A673 (cell line): ENCODE data around the gene OR52D1. TPM values are rescaled to one million over a fixed set of nuclear protein-coding genes. Genes with fewer than 3 reads are reported as not detected.

Source experiments
- BruUV-seq: library from RNA; stranded (reverse); fragments of 400-500 nt; replicated peaks from 2 replicates; lab custom pipeline; 2021; lab: Mats Ljungman, UMichigan
- CTCF ChIA-PET: fragments of 300-600 bp; sonication (Branson Sonifier 250); formaldehyde crosslinking; loops from one replicate; lab custom pipeline; 2022; ENCODE audit warnings: antibody characterized with exemption; lab: Charles Lee
- POLR2A ChIA-PET: fragments of 300-600 bp; sonication (Branson Sonifier 250); formaldehyde crosslinking; loops from one replicate; lab custom pipeline; 2022; ENCODE audit warnings: antibody characterized with exemption; ENCODE audit not compliant: low non-redundant PET; lab: Charles Lee
- DNase-seq: peaks from one replicate; pipeline ENCODE4 v3.0.0-alpha.2; 2015; ENCODE audit warnings: low spot score
- H3K27ac ChIP-seq: fragments of 200-600 bp; sonication (generic); 2 replicates; pipeline ENCODE4 v1.5.1; 2016; ENCODE audit warnings: mixed run types, low read depth, mild to moderate bottlenecking, mixed read lengths, antibody characterized with exemption, low read length; ENCODE audit not compliant: poor library complexity, severe bottlenecking
- H3K27me3 ChIP-seq: fragments of 200-600 bp; sonication (generic); replicated peaks from 2 replicates; pipeline ENCODE4 v1.6.1; 2017; ENCODE audit warnings: mixed run types, low read depth, mild to moderate bottlenecking, mixed read lengths, antibody characterized with exemption, low read length; ENCODE audit not compliant: insufficient read depth, poor library complexity
- H3K36me3 ChIP-seq: fragments of 200-600 bp; sonication (generic); 2 replicates; pipeline ENCODE4 v1.6.1; 2016; ENCODE audit warnings: mixed run types, mild to moderate bottlenecking, mixed read lengths, antibody characterized with exemption, low read length; ENCODE audit not compliant: insufficient read depth, poor library complexity, severe bottlenecking
- H3K4me1 ChIP-seq: fragments of 200-600 bp; sonication (generic); 2 replicates; pipeline ENCODE4 v1.6.1; 2017; ENCODE audit warnings: mixed run types, mild to moderate bottlenecking, mixed read lengths, antibody characterized with exemption, low read length; ENCODE audit not compliant: insufficient read depth, poor library complexity, severe bottlenecking
- H3K4me3 ChIP-seq: fragments of 200-600 bp; sonication (generic); 2 replicates; pipeline ENCODE4 v1.5.1; 2016; ENCODE audit warnings: low read depth, mixed run types, mild to moderate bottlenecking, mixed read lengths, low read length; ENCODE audit not compliant: poor library complexity, severe bottlenecking
- H3K9me3 ChIP-seq: fragments of 200-600 bp; sonication (generic); 2 replicates; pipeline ENCODE4 v1.6.1; 2016; ENCODE audit warnings: mixed run types, low read depth, mild to moderate bottlenecking, mixed read lengths, antibody characterized with exemption, low read length; ENCODE audit not compliant: poor library complexity, severe bottlenecking
- EZH2 ChIP-seq: fragments of 200-600 bp; sonication (generic); IDR thresholded peaks from 2 replicates; pipeline ENCODE4 v1.6.1; 2017; ENCODE audit warnings: borderline replicate concordance, low read depth, mild to moderate bottlenecking, mixed read lengths, antibody characterized with exemption, low read length; ENCODE audit not compliant: poor library complexity, severe bottlenecking
- intact Hi-C: fragments of 100-400 bp; cut with micrococcal nuclease; formaldehyde crosslinking; loops from one replicate; pipeline ENCODE4 v1.10.0; 2022; ENCODE audit not compliant: unreplicated experiment
- total RNA-seq: library from RNA; stranded (reverse); gene quantifications from 2 replicates; pipeline ENCODE4 v1.2.3, GENCODE V29; 2021
- TF ChIP-seq, protein P1 (sequence below): fragments of 300-800, 200-600 bp; sonication (generic); conservative IDR thresholded peaks from 2 replicates; pipeline ENCODE4 v1.5.1; 2017; ENCODE audit warnings: low read depth, mild to moderate bottlenecking, antibody characterized with exemption, low read length, moderate library complexity, mixed read lengths

The OR52D1 gene
- total RNA-seq, 1 experiment from 2014 or later = not detected

- CTCF ChIA-PET = no interaction called here
- no peaks in the 10 kb centered on the region for H3K9me3 ChIP-seq
- no peaks in the 10 kb centered on the region for H3K4me1 ChIP-seq
- no TSS peak for BruUV-seq
- TF ChIP-seq, protein P1, sequence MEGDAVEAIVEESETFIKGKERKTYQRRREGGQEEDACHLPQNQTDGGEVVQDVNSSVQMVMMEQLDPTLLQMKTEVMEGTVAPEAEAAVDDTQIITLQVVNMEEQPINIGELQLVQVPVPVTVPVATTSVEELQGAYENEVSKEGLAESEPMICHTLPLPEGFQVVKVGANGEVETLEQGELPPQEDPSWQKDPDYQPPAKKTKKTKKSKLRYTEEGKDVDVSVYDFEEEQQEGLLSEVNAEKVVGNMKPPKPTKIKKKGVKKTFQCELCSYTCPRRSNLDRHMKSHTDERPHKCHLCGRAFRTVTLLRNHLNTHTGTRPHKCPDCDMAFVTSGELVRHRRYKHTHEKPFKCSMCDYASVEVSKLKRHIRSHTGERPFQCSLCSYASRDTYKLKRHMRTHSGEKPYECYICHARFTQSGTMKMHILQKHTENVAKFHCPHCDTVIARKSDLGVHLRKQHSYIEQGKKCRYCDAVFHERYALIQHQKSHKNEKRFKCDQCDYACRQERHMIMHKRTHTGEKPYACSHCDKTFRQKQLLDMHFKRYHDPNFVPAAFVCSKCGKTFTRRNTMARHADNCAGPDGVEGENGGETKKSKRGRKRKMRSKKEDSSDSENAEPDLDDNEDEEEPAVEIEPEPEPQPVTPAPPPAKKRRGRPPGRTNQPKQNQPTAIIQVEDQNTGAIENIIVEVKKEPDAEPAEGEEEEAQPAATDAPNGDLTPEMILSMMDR = no peak
- TF ChIP-seq EZH2 = no peak
- H3K27me3 ChIP-seq = no peaks in the 10 kb centered on the region
- no peak overlapping the region for H3K4me3 ChIP-seq
- H3K27ac ChIP-seq = no peak overlapping the region
- no peaks in the 10 kb centered on the region for H3K36me3 ChIP-seq
- no peak for DNase-seq
- intact Hi-C loops = no loop called here
- POLR2A ChIA-PET = no interaction called here
These were observed 2.5 kb upstream of the OR52D1 start for GRCh38 chr11:5486003-5486402.

DNA sequence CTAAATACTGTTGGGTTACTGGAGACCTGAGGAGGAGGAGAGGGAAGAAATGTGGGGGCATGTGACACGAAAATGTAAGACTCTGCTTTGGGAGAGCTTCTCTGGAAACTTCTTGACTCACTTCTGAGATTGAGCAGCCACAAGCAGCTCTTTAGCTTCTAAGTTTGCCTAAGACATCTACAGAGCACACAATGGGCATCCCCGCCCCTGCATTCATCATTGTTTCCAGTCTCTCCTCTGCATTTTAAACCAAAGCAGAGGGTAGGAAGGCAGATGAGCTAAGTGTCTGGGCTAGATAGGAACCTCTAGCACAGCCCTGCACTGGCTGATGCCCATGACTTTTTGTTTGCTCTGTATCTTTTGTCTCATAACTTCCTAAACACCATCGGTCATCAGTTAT lies 2.1 kb upstream of the OR52D1 start:
- no peaks in the 10 kb centered on the region for H3K4me1 ChIP-seq
- H3K9me3 ChIP-seq = no peaks in the 10 kb centered on the region
- intact Hi-C loops = no loop called here
- H3K27me3 ChIP-seq = no peaks in the 10 kb centered on the region
- no peaks in the 10 kb centered on the region for H3K36me3 ChIP-seq
- no peak for DNase-seq
- ChIA-PET CTCF (no interaction called here), POLR2A (no interaction called here)
- H3K4me3 ChIP-seq = no peak overlapping the region
- H3K27ac ChIP-seq = no peak overlapping the region
- no TSS peak for BruUV-seq
- TF ChIP-seq EZH2 = no peak

- CTCF ChIA-PET = no interaction called here
These were observed 414 bp downstream of the OR52D1 start for GRCh38 chr11:5488798-5489399.

More at GRCh38 chr11:5488798-5489399, 414 bp downstream of the OR52D1 start:
- POLR2A ChIA-PET = no interaction called here
- Histone ChIP-seq H3K27me3 (no peaks in the 10 kb centered on the region), H3K4me1 (no peaks in the 10 kb centered on the region), H3K27ac (no peak overlapping the region), H3K9me3 (no peaks in the 10 kb centered on the region), H3K36me3 (no peaks in the 10 kb centered on the region), H3K4me3 (no peak overlapping the region)
- no peak for TF ChIP-seq EZH2
- TF ChIP-seq, protein P1 = no peak
- DNase-seq = no peak
- intact Hi-C loops = no loop called here
- BruUV-seq = no TSS peak
